Lung (tissue), 12 donors: ENCODE results near the gene ASTN2. TPM values are rescaled to one million over a fixed set of nuclear protein-coding genes. Genes with fewer than 3 reads are reported as not detected.
"Not testable (repeated sequence)": the region's sequence is repeated elsewhere in the genome, so short reads cannot be mapped to it uniquely, and the experiment has no call there.

Experiments used
- ATAC-seq: fragments of 200-7000 bp; cut with Tn5 transposase; one replicate; pipeline ENCODE4 v1.9.1; 2020; ENCODE audit warnings: moderate number of reproducible peaks; ENCODE audit not compliant: insufficient read depth, low FRiP score
- DNase-seq, 3 donors: peaks; one replicate each; pipeline ENCODE4 v3.0.0-alpha.2; 2013 to 2017
- H3K27ac ChIP-seq, 2 donors: one replicate each; pipeline ENCODE4 v1.5.1; 2013; ENCODE audit warnings: mild to moderate bottlenecking in 2 of 2, moderate library complexity in 2 of 2, control low read depth in 1 of 2, inconsistent platforms in 1 of 2, low read depth in 1 of 2, low read length in 1 of 2
- H3K27me3 ChIP-seq, 3 donors: one replicate each; pipeline ENCODE4 v1.5.1; 2013; ENCODE audit warnings: low read length in 2 of 3; ENCODE audit not compliant: control insufficient read depth in 3 of 3, insufficient read depth in 3 of 3
- H3K36me3 ChIP-seq, 4 donors: one replicate each; pipeline ENCODE4 v1.5.1; 2013; ENCODE audit warnings: low read length in 4 of 4, mild to moderate bottlenecking in 1 of 4, moderate library complexity in 1 of 4; ENCODE audit not compliant: control insufficient read depth in 4 of 4, insufficient read depth in 4 of 4
- H3K4me1 ChIP-seq, 5 donors: one replicate each; pipeline ENCODE4 v1.5.1; 2013; ENCODE audit warnings: low read length in 5 of 5, mild to moderate bottlenecking in 2 of 5, moderate library complexity in 1 of 5; ENCODE audit not compliant: control insufficient read depth in 5 of 5, insufficient read depth in 5 of 5
- H3K4me3 ChIP-seq: one replicate; pipeline ENCODE4 v1.5.1; 2013; ENCODE audit warnings: mild to moderate bottlenecking, control low read depth, moderate library complexity
- H3K9ac ChIP-seq, 2 donors: one replicate each; pipeline ENCODE4 v1.5.1; 2013; ENCODE audit warnings: low read length in 2 of 2, control low read depth in 1 of 2; ENCODE audit not compliant: insufficient read depth in 1 of 2
- H3K9me3 ChIP-seq, 4 donors: one replicate each; pipeline ENCODE4 v1.5.1; 2013; ENCODE audit warnings: low read length in 3 of 4, mild to moderate bottlenecking in 1 of 4, moderate library complexity in 1 of 4; ENCODE audit not compliant: control insufficient read depth in 4 of 4, insufficient read depth in 3 of 4
- CTCF ChIP-seq: IDR thresholded peaks from 2 replicates; pipeline ENCODE4 v1.5.1; 2012; ENCODE audit warnings: mild to moderate bottlenecking; ENCODE audit errors: control extremely low read depth, extremely low read depth
- WGBS, 2 donors: extraction: QIAGEN DNeasy Blood & Tissue Kit; methylation state at CpG; one replicate each; pipeline ENCODE4 v1.1.7; 2013; 5-methylcytosine and 5-hydroxymethylcytosine counted together
- polyA plus RNA-seq, 2 donors: library from polyadenylated mRNA; stranded (reverse); fragments of 200-250 nt; gene quantifications; one replicate each; pipeline ENCODE4 v1.2.1, GENCODE V29; 2013
- total RNA-seq, 2 donors: library from RNA; depleted of rRNA in 1 of 2; stranded (reverse); fragments of >200 nt in 1 of 2; gene quantifications; one replicate each; pipeline ENCODE4 v1.2.1, GENCODE V29; 2014 to 2021
- donor health status: control.
- donor health status: control.
- donor health status: Bipolar disorder and iron deficiency.
- donor health status: healthy.
- donor health status: DM: yes; HTN: yes; CAD: no.

The ASTN2 gene
- total and polyA plus RNA-seq, 4 donors = 1.4 to 7.0 (median 3.3) TPM

- no peak overlapping the region for H3K27ac ChIP-seq
Observed at GRCh38 chr9:116843863-116844620, 570.8 kb downstream of the ASTN2 start.

GRCh38 chr9:116842658-116843057 lies 572.2 kb downstream of the ASTN2 start:
- peaks cover 0 to 3% (median 0%) of the 10 kb centered on the region in 4 donors for H3K9me3 ChIP-seq
- ATAC-seq (no peak), DNase-seq (no peak)
- no peak for TF ChIP-seq CTCF
- no peak overlapping the region for H3K27ac ChIP-seq
- H3K9ac ChIP-seq = no peak overlapping the region
- H3K4me1 ChIP-seq = peaks cover 0 to 4% (median 0%) of the 10 kb centered on the region in 5 donors
- H3K4me3 ChIP-seq = no peak overlapping the region
- H3K36me3 ChIP-seq = no peaks in the 10 kb centered on the region
- peaks cover 0 to under 1% (median 0%) of the 10 kb centered on the region in 3 donors for H3K27me3 ChIP-seq
- 80 to 89% methylated on average over 6 of the region's 6 CpGs for WGBS, 2 donors

More at GRCh38 chr9:116843863-116844620, 570.8 kb downstream of the ASTN2 start:
- peak overlapping the region in 1 of 2 donors; percentile 4 for H3K9ac ChIP-seq
- no peak overlapping the region for H3K4me3 ChIP-seq
- peaks cover 0 to 4% (median 0%) of the 10 kb centered on the region in 5 donors for H3K4me1 ChIP-seq
- H3K27me3 ChIP-seq = peaks cover 0 to 2% (median 0%) of the 10 kb centered on the region in 3 donors
- ATAC-seq (no peak), DNase-seq (peak in 2 of 3 donors; percentile 19)
- H3K36me3 ChIP-seq = no peaks in the 10 kb centered on the region
- WGBS, 2 donors = 44 to 57% methylated on average over 7 of the region's 7 CpGs
- TF ChIP-seq CTCF = no peak
- peaks cover 0 to 3% (median 0%) of the 10 kb centered on the region in 4 donors for H3K9me3 ChIP-seq

DNA sequence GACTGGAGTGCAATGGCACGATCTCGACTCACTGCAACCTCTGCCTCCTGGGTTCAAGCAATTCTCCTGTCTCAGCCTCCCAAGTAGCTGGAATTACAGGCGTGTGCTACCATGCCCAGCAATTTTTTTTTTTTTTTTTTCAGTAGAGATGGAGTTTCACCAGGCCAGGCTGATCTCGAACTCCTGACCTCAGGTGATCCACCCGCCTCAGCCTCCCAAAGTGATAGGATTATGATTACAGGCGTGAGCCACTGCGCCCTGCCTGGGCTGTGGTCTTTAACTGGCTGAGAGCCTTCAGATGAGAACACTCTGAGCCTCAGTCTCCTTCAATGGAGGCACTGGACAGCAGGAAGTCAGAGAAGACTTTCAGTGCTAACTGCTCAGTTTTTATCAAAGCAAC lies 576.4 kb downstream of the ASTN2 start:
- not testable (repeated sequence) for H3K4me3 ChIP-seq, H3K9ac ChIP-seq, ATAC-seq, H3K27me3 ChIP-seq, H3K9me3 ChIP-seq, DNase-seq, H3K27ac ChIP-seq, H3K4me1 ChIP-seq, H3K36me3 ChIP-seq
- 91% methylated on average over 7 of the region's 7 CpGs for WGBS, 2 donors

DNA sequence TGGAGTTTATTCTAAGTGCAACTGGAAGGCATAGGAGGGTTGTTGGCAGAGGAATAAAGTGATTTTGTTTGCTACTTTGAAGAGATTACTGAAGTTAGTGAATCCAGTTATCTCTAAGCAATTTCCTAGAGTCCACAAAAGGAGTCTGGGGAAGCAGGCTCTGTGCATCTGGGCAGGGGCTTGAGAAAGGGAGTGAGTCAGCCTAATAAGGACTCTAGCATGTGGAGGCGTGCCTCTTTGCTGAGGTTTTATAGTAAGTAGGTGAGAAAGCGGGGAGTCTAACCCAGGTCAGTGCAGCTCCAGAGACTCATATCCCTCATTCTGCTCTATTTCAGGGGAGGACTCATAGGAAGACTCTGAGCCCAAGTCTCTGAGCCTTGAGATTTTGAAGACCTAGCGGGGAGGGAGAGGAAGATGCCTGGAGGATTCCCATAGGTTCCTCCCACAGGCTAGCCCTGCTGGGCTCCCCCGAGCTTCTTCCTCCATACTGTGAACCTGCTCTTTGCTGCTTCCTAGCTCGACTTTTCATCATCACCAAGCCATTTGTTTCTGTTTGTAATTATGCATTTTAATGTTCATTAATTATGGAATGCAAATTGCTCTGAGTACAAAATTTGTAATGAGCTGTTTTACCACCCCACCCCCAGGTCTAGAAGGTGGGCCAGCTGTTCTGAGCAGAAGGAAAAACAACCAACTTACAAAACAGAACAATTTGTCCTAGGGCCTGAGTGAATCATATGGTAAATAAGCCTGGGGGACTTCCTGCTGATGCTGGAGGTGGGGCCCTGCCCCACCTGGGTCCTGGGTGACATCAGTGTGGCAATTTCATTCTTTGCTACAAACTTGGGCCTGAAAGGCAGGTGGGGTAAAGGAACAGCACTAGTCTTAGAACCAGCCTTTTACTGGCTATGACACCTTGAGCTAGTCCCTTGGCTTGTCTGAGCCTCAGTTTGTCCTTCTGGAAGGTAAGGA lies 577.6 kb downstream of the ASTN2 start:
- Histone ChIP-seq H3K9me3 (peaks cover 0 to 3% (median 0%) of the 10 kb centered on the region in 4 donors), H3K27me3 (peaks cover 0 to 3% (median 0%) of the 10 kb centered on the region in 3 donors), H3K4me3 (no peak overlapping the region), H3K9ac (no peak overlapping the region), H3K27ac (no peak overlapping the region), H3K4me1 (no peaks in the 10 kb centered on the region), H3K36me3 (no peaks in the 10 kb centered on the region)
- ATAC-seq (no peak), DNase-seq (no peak)
- whole genome bisulfite sequencing, 2 donors = 71 to 78% methylated on average over 5 of the region's 5 CpGs
- no peak for TF ChIP-seq CTCF

- not testable (repeated sequence) for H3K9ac ChIP-seq, H3K27me3 ChIP-seq
- whole genome bisulfite sequencing, 2 donors = 96 to 98% methylated on average over 2 of the region's 2 CpGs
Observed at GRCh38 chr9:116830321-116830720, 584.5 kb downstream of the ASTN2 start.

More at GRCh38 chr9:116830321-116830720, 584.5 kb downstream of the ASTN2 start:
- DNase-seq, H3K9me3 ChIP-seq, H3K36me3 ChIP-seq, H3K27ac ChIP-seq, H3K4me3 ChIP-seq, H3K4me1 ChIP-seq, ATAC-seq: not testable (repeated sequence)
